Activated gamma-delta T cell treated with anti-CD3 and anti-CD28 coated beads, Interleukin-2, amount 50 U/mL, for 16 hours (primary cell): ENCODE measurements around the gene DNAJC15.

ENCODE experiments used
- DNase-seq: peaks from one replicate; pipeline ENCODE4 v3.0.0-alpha.2; 2020; ENCODE audit warnings: low read depth

Gene DNAJC15

GRCh38 chr13:43127827-43128226 lies 104.4 kb downstream of the DNAJC15 start:
- DNase-seq = no peak

DNA sequence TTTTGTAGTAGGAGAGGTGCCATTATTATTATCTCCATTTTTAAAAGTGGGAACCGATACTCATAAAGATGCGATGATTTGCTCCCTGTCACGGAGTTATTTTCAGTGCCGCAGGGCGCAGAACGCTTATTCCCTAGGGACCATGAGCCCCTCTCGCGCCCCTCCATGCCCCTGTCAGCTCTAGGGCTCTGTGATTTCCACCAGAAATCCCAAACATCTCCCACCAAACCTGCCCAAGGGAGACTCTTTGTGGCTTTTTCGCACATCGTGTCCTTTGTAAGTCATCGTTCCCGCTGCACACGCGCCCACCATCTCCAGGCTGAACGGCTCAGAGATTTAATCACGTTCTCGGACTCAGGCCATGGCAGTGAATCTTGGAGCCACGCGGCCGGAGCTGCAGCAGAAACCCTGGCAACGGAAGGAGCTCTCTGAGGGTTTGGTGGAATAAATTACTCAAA lies 105.1 kb downstream of the DNAJC15 start:
- DNase-seq = no peak

- no peak for DNase-seq
These were observed 105.7 kb downstream of the DNAJC15 start for GRCh38 chr13:43129066-43129465.

GRCh38 chr13:43129511-43130110 lies 106.2 kb downstream of the DNAJC15 start:
- no peak for DNase-seq

DNA sequence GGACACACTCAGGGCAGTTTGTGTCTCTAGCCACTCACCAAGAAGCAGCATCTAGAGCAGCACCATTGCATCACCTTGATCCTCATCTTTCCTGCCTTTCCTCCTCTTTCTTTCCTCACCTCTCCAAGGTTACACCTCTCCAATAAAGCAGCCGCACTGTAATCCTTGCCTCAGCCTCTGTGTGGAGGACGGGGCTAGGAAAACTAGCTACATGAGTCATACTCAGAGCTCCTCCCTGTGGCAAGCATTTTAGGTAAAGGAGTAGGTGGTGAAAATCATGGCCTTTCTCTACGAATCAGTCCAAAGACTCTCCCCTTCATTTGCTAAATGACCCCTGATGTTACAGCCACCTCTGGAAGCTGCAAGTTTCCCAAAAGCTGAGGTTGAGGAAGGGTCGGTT lies 108.9 kb downstream of the DNAJC15 start:
- no peak for DNase-seq

DNA sequence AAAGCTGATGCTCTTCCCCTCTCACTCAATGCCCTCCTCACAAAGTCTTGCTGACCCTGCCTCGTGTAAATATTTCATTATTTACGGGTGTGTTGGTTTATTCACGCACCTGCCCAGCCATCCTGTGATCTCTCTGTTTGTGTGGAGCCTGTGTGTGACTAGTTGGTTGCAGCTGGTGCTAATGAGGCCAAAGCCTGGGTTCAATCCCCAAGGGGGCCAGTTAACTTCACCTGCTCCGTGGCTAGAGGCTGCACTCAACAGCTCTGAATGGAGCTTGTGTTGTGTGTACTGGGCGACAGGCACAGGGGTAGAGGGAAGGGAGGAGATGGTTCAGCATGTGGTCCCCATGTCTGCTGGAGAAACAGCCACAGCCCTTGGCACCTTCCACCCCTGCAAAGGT lies 109.5 kb downstream of the DNAJC15 start:
- DNase-seq = no peak

DNA sequence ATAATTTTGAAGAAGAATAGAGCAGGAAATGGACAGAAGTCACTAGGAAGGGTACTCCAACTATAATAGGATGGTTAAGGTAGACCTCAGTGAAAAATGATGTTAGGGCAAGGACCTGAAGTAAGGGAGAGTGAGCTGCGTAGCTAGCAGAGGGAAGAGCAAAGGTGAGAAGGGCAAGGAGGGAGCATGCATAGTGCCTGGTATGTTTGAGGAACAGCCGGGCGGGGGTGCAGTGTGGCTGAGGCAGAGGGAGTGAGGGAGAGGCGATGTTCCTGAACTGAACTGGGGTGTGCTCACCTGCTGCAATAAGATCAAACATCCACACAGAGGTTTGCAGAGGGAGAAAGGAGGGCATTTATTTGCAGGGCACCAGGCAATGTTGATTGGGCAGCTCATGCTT lies 110.4 kb downstream of the DNAJC15 start:
- DNase-seq = no peak

GRCh38 chr13:43134868-43135267 lies 111.5 kb downstream of the DNAJC15 start:
- no peak for DNase-seq

GRCh38 chr13:43135516-43135915 lies 112.1 kb downstream of the DNAJC15 start:
- no peak for DNase-seq

GRCh38 chr13:43136920-43137575 lies 113.7 kb downstream of the DNAJC15 start:
- DNase-seq = no peak

DNA sequence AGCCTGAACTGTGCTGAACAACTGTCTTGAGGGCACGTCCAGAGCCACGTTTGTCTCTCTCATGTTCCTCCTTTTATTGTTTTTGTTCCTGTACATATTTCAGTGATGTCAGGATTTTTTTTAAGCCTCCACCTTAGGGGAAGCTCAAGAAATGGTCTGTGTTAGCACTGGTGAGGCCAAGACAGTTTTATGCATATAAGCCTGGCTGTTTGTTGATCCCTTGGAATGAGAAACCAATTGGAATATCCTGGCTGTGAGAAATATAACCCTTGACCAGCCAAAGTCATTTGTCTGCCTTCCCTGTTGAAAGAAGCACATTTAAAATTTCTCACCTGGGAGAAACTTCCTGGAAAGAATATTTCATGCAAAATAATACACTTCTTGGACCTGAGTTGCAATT lies 115.8 kb downstream of the DNAJC15 start:
- no peak for DNase-seq

GRCh38 chr13:43139921-43140320 lies 116.5 kb downstream of the DNAJC15 start:
- DNase-seq = no peak

DNA sequence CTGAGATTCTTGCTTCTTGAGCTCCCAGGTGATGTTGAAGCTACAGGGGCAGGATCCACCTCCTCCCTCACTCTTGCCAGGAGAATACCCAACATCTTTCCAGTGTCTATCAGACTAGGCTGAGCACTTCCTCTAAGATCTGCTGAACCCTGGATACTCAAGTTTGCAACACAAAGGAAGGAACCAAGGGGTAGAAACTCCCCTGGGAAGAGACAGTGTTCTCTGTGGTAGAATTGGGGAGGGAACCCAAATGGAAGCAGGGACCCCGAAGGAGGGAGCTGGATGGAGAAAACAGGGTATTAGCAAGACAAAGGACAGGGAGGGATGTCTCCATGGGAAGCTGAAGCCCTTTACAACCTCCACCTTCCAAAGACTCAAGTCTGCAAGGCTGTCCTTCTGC lies 117.6 kb downstream of the DNAJC15 start:
- DNase-seq = no peak

- no peak for DNase-seq
These were observed 118.3 kb downstream of the DNAJC15 start for GRCh38 chr13:43141685-43142084.

- no peak for DNase-seq
These were observed 120.2 kb downstream of the DNAJC15 start for GRCh38 chr13:43143591-43143990.

DNA sequence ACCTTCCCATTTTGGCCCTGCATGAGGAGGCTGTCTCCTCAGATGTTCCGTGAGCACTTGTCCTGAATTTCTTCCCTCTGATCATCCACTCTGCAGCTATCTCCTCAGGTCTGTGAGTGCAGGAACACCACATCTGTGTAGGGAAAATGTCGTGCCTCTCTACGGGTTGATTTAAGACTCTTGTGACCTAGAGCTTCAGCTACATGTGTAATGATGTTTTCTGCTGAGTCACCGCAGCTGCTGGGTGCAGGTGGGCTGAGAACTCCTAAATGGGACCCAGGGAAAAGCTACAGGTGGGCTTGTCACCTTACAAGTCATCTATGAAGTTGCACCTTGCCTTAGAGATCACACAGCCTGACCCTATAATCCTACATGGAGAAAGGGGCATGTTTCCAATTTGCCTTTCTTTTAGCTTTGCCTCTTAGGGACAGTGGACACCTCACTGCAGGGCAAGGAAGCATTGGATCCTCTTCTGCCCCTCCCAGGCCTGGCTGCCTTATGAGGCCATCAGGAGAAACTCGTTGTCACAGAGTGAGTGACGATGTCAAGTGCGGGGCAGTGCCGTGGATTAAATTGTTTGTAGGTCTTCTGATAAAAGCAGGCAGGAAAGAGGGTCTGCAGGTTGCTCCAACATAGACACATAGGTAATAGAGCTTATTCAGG lies 122.3 kb downstream of the DNAJC15 start:
- DNase-seq = no peak

DNA sequence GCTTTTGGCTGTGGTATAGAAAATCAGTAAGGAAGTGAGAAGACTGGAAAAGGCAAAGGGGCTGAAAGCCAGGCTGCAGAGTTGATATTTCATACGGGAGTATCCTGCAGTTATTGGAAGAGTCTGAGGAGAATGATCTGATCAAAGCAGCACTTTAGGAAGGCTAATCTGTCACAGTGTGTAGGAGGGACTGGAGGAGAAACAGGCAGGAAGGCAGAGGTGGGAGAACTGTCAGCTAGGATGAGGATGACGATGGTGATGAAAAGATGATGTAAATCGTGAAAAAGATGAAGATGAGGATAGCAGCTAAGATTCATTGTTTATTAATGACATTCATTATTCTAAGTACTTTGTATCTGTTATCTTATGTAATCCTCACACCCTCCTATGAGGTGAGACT lies 123.0 kb downstream of the DNAJC15 start:
- no peak for DNase-seq

DNA sequence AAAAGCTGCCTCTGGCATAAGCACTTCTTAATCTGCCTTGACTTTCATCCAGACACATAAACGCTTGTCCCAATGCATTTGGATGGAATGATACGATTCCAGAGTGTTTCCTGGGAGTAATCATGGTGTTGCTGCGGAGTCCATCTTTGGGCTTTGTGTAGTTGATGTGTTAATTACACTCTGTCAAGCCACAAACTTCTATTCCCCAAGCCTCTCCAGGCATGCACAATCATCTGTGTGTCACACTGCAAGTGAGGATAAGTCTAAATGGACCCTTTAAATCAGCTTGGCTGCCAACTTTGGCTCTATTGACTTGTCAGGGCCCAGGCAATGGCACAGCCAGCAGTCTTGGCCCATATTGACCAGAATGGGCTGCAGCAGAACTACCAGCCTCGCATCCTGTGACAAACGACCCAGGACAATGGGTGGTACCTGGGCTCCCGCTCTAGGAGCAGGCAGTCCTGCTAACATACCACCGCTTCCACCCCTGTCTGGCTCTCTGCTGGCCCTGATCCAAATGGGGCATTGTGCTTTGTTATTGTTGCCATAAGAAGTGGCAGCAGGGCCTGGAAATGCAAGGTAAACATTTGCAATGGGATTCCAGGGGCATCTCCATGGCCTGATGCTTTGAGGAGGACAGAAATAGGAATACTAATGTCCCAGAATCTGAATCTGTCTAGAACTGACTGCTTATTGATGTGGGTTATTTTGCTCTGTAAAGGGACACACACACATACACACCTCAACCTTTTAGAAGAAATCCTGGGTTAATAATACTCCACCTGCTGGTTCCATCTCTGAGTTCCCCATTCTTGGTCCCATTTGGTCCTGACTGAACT lies 127.2 kb downstream of the DNAJC15 start:
- no peak for DNase-seq

DNA sequence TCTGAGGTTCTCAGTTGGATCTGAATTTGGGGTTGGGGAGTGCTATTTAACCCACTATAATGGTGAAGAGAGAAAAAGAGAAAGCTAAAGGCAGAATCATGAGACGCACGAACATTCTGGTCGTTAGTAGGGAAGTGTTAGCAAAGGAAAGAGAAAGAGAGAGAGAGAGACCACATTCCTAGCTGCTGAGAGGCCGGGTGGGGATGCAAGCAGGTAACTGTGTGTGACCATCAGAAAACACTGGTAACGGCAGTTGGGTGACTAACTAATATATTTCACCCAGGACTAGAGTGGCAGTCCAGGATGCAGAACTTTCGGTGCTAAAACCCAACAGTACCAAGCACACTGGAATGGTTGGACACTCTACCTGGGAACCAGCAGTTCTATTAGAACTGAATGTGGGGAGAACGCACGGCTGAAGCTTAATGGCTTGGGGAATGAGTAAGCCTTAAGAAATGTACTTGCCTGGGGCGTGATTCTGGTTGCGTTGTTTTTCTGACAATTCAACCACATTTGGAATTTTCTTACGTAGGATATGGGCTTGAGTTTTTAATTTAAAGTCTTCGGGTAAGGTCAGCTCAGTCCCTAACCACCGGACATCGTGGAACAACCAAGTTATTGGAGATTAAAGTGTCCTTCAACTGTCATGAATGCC lies 130.2 kb downstream of the DNAJC15 start:
- no peak for DNase-seq

GRCh38 chr13:43154156-43154651 lies 130.8 kb downstream of the DNAJC15 start:
- no peak for DNase-seq

DNA sequence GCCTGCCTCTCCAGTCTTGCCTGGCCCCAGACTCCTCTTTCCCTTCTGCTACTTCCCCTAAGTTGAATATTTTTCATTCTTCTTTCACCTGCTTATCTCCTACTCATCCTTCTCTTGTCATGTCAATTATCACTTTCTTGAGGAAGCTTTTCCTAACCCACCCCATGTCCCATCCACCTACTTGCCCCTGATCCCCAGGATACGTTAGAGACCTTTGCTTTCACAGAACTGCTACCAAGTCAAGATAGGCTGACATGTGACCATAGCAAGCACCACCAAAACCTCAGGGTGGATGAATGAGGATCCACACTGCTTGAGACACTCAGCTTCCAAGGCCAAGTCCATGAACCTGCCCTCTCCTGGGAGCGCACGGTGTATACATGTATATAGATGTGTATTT lies 131.5 kb downstream of the DNAJC15 start:
- DNase-seq = no peak

DNA sequence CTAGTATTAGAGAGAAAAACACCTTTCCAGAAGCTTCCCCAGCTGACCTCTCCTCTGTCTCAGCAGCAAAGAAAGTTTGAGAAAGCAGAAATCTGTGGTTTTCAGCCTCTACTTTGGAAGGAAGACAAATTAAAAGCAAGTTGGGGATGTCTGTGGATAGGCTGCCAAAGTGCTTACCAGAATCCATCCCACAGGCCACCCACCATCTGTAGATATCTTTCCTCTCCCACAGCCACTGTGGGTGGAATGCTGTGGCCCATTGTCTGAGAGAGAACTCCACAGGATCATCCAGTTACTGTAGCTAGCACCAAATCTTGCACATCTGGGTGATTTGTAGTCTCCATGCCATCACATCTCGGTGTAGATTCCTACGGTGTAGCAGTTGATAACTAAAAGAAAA lies 133.5 kb downstream of the DNAJC15 start:
- DNase-seq = no peak
